ENCODE measurements around the gene PLSCR1. TPM values are rescaled to one million over a fixed set of nuclear protein-coding genes. Genes with fewer than 3 reads are reported as not detected.
"Not testable (repeated sequence)": the region's sequence is repeated elsewhere in the genome, so short reads cannot be mapped to it uniquely, and the experiment has no call there.

The PLSCR1 gene
- total RNA-seq, 4 donors from 2014 or later: 37.1 to 190 (median 88.7) TPM

- Histone ChIP-seq H3K27ac (no peak overlapping the region), H3K4me3 (no peak overlapping the region), H3K27me3 (no peaks in the 10 kb centered on the region), H3K9me3 (no peaks in the 10 kb centered on the region), H3K4me1 (peaks cover 0 to 18% (median 0%) of the 10 kb centered on the region in 3 donors), H3K36me3 (peaks cover under 1 to 86% of the 10 kb centered on the region in 2 donors)
- ATAC-seq: no peak
- TF ChIP-seq POLR2A (IDR thresholded peaks at IDR 0.05) (no peak), EP300 (IDR thresholded peaks at IDR 0.05) (no peak), CTCF (IDR thresholded peaks at IDR 0.05) (no peak), POLR2AphosphoS5 (IDR thresholded peaks at IDR 0.05) (no peak)
- WGBS, 2 donors (ENCODE audit: low coverage in 1 of 2): 60 to 81% methylated on average over 2 of the region's 2 CpGs
Observed at GRCh38 chr3:146529021-146529420, 15.4 kb downstream of the PLSCR1 start.

DNA sequence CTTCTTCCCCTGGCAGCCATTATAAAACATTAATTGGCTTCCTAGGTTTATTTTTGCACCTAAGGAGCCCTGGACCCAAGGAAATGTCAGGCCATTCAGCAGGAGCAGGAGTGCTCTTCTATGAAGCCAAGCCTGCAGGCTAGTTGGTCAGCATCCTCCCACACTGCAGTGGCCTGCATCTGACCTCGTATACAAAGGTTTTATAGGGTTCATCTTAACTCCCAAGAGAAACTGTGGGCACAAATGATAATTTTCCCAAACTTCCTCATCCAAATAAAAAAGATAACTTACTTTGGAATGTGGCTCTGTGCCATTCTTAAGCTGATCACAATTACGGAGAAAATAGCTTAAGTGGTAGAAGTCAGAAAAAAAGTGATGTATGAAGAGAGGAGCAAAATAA is 19.4 kb downstream of the PLSCR1 start:
- no peak for ATAC-seq
- WGBS, 2 donors (ENCODE audit: low coverage in 1 of 2): 68 to 80% methylated on average over 2 of the region's 2 CpGs

GRCh38 chr3:146523531-146523930 is 20.9 kb downstream of the PLSCR1 start:
- H3K27me3 ChIP-seq: no peaks in the 10 kb centered on the region
- no peak for ATAC-seq
- H3K4me1 ChIP-seq: peaks cover 0 to 9% (median 0%) of the 10 kb centered on the region in 3 donors
- H3K36me3 ChIP-seq: peaks cover 4 to 71% of the 10 kb centered on the region in 2 donors
- no peak overlapping the region for H3K4me3 ChIP-seq
- no peak overlapping the region for H3K27ac ChIP-seq
- 63 to 84% methylated on average over 4 of the region's 4 CpGs for WGBS, 2 donors (ENCODE audit: low coverage in 1 of 2)
- TF ChIP-seq POLR2AphosphoS5 (IDR thresholded peaks at IDR 0.05): no peak
- no peak for TF ChIP-seq CTCF (IDR thresholded peaks at IDR 0.05)
- no peak for TF ChIP-seq POLR2A (IDR thresholded peaks at IDR 0.05)
- TF ChIP-seq EP300 (IDR thresholded peaks at IDR 0.05): no peak
- H3K9me3 ChIP-seq: no peaks in the 10 kb centered on the region

More for the DNA sequence above, 19.4 kb downstream of the PLSCR1 start:
- TF ChIP-seq CTCF (IDR thresholded peaks at IDR 0.05) (no peak), POLR2A (IDR thresholded peaks at IDR 0.05) (no peak), EP300 (IDR thresholded peaks at IDR 0.05) (no peak), POLR2AphosphoS5 (IDR thresholded peaks at IDR 0.05) (no peak)
- Histone ChIP-seq H3K36me3 (peaks cover 4 to 82% of the 10 kb centered on the region in 2 donors), H3K9me3 (no peaks in the 10 kb centered on the region), H3K4me1 (peaks cover 0 to 19% (median 0%) of the 10 kb centered on the region in 3 donors), H3K27ac (no peak overlapping the region), H3K27me3 (no peaks in the 10 kb centered on the region), H3K4me3 (no peak overlapping the region)

DNA sequence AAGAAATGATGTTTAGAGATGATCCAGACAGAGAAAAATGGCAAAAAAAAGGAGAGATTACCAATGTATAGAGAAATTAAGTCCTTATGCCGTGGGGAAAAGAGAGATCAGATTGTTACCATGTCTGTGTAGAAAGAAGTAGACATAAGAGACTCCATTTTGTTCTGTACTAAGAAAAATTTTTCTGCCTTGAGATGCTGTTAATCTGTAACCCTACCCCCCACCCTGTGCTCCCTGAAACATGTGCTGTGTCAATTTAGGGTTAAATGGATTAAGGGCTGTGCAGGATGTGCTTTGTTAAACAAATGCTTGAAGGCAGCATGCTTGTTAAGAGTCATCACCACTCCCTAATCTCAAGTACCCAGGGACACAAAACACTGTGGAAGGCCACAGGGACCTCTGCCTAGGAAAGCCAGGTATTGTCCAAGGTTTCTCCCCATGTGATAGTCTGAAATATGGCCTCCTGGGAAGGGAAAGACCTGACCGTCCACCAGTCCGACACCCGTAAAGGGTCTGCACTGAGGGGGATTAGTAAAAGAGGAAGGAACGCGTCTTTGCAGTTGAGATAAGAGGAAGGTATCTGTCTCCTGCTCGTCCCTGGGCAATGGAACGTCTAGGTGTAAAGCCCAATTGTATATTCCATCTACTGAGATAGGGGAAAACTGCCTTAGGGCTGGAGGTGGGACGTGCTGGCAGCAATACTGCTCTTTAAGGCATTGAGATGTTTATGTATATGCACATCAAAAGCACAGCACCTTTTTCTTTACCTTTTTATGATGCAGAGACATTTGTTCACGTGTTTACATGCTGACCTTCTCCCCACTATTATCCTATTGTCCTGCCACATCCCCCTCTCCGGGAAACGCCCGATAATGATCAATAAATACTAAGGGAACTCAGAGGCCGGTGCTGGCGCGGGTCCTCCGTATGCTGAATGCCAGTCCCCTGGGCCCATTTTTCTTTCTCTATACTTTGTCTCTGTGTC is 21.9 kb downstream of the PLSCR1 start:
- H3K4me3 ChIP-seq, ATAC-seq, H3K27ac ChIP-seq, H3K27me3 ChIP-seq, H3K9me3 ChIP-seq: not testable (repeated sequence)
- peaks cover 0 to 16% (median 0%) of the 10 kb centered on the region in 3 donors for H3K4me1 ChIP-seq
- WGBS, 2 donors (ENCODE audit: low coverage in 1 of 2): 77 to 92% methylated on average over 9 to 16 of the region's 17 CpGs
- peaks cover 4 to 69% of the 10 kb centered on the region in 2 donors for H3K36me3 ChIP-seq

DNA sequence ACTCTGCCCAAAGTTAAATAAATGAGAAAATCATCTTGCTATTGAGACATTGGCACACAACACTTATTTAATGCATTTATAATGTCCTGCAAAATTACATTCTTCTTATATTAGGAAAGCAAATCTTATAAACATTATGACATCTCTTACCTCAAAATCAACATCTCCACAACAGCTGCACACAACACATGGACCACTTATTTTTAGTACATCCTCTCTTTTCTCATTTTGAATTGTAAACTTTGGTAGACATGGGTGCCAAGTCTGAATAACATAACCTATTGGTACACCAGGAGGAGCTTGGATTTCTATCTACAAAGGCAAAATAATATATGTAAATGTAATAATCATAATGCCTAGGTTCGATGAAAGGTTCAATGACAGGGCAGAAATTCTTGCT is 23.0 kb downstream of the PLSCR1 start:
- Histone ChIP-seq H3K27me3 (no peaks in the 10 kb centered on the region), H3K4me3 (no peak overlapping the region), H3K4me1 (peaks cover 0 to 19% (median 0%) of the 10 kb centered on the region in 3 donors), H3K27ac (no peak overlapping the region), H3K36me3 (peaks cover 4 to 64% of the 10 kb centered on the region in 2 donors), H3K9me3 (no peaks in the 10 kb centered on the region)
- WGBS, 2 donors (ENCODE audit: low coverage in 1 of 2): 20 to 77% methylated on average over 1 of the region's 1 CpG
- no peak for ATAC-seq
- TF ChIP-seq CTCF (IDR thresholded peaks at IDR 0.05): no peak
- TF ChIP-seq POLR2AphosphoS5 (IDR thresholded peaks at IDR 0.05): no peak
- no peak for TF ChIP-seq EP300 (IDR thresholded peaks at IDR 0.05)
- no peak for TF ChIP-seq POLR2A (IDR thresholded peaks at IDR 0.05)
